OCI-LY3 (cell line): ENCODE results near the gene DSTN.

ENCODE experiments used
- H2AFZ ChIP-seq: fragments of 200-600, 300-600 bp; shearing (Covaris generic); 2 replicates; pipeline ENCODE4 v1.6.0; 2014; ENCODE audit warnings: antibody characterized with exemption, low read depth, low read length
- H3K27ac ChIP-seq: fragments of 200-600, 300-600 bp; sonication (generic); 2 replicates; pipeline ENCODE4 v1.5.1; 2014; ENCODE audit warnings: mild to moderate bottlenecking, low read length, moderate library complexity, mixed read lengths
- H3K27me3 ChIP-seq: fragments of 200-600, 300-600 bp; sonication (generic); 2 replicates; pipeline ENCODE4 v1.6.1; 2014; ENCODE audit warnings: low read depth, low read length, mixed read lengths
- H3K36me3 ChIP-seq: fragments of 200-600, 300-600 bp; sonication (generic); replicated peaks from 2 replicates; pipeline ENCODE3; 2014; ENCODE audit warnings: low read depth, low read length, mixed read lengths
- H3K4me1 ChIP-seq: fragments of 300-600, 200-600 bp; sonication (generic); 2 replicates; pipeline ENCODE4 v1.6.1; 2014; ENCODE audit warnings: low read length, mixed read lengths
- H3K4me2 ChIP-seq: fragments of 200-600, 300-600 bp; sonication (generic); 2 replicates; pipeline ENCODE4 v1.6.1; 2014; ENCODE audit warnings: low read length, mixed read lengths
- H3K4me3 ChIP-seq: fragments of 300-600, 200-600 bp; sonication (generic); 2 replicates; pipeline ENCODE4 v1.5.1; 2014; ENCODE audit warnings: antibody characterized with exemption, mild to moderate bottlenecking, low read length, moderate library complexity
- H3K79me2 ChIP-seq: fragments of 300-600, 200-600 bp; shearing (Covaris generic); 2 replicates; pipeline ENCODE4 v1.6.1; 2014; ENCODE audit warnings: mild to moderate bottlenecking, low read length, mixed read lengths
- H3K9ac ChIP-seq: fragments of 300-600, 200-600 bp; shearing (Covaris generic); 2 replicates; pipeline ENCODE4 v1.6.0; 2014; ENCODE audit warnings: mild to moderate bottlenecking, low read length, moderate library complexity
- H3K9me3 ChIP-seq: fragments of 200-600, 300-600 bp; shearing (Covaris generic); 2 replicates; pipeline ENCODE4 v1.6.1; 2014; ENCODE audit warnings: low read length, mixed read lengths; ENCODE audit not compliant: insufficient read depth
- H4K20me1 ChIP-seq: fragments of 200-600, 300-600 bp; sonication (generic); 2 replicates; pipeline ENCODE4 v1.6.1; 2016; ENCODE audit warnings: low read length, mixed read lengths; ENCODE audit not compliant: insufficient read depth
- CTCF ChIP-seq: fragments of 200-600, 300-600 bp; sonication (generic); IDR thresholded peaks from 2 replicates; pipeline ENCODE4 v1.5.1; 2014; ENCODE audit warnings: antibody characterized with exemption, low read length, low read depth
- EZH2phosphoT487 ChIP-seq: fragments of 200-600 bp; shearing (Covaris generic); IDR thresholded peaks from 2 replicates; pipeline ENCODE4 v1.6.1; 2018; ENCODE audit warnings: antibody characterized with exemption, mixed run types, low read depth

DSTN gene

GRCh38 chr20:17620371-17621228, 50.7 kb downstream of the DSTN start:
- peaks cover 18% of the 10 kb centered on the region for H4K20me1 ChIP-seq
- no peak overlapping the region for H3K4me2 ChIP-seq
- H3K9ac ChIP-seq: no peak overlapping the region
- H3K4me1 ChIP-seq: peaks cover 10% of the 10 kb centered on the region
- H3K27ac ChIP-seq: no peak overlapping the region
- no peak overlapping the region for H2AFZ ChIP-seq
- no peak overlapping the region for H3K4me3 ChIP-seq
- no peaks in the 10 kb centered on the region for H3K79me2 ChIP-seq
- H3K27me3 ChIP-seq: no peaks in the 10 kb centered on the region
- TF ChIP-seq EZH2phosphoT487 (no peak), CTCF (no peak)
- no peaks in the 10 kb centered on the region for H3K36me3 ChIP-seq
- H3K9me3 ChIP-seq: no peaks in the 10 kb centered on the region

GRCh38 chr20:17621229-17621968, 51.5 kb downstream of the DSTN start:
- Histone ChIP-seq H3K9me3 (no peaks in the 10 kb centered on the region), H3K4me2 (no peak overlapping the region), H3K27me3 (no peaks in the 10 kb centered on the region), H2AFZ (no peak overlapping the region), H3K4me3 (no peak overlapping the region), H3K79me2 (no peaks in the 10 kb centered on the region), H3K9ac (no peak overlapping the region), H4K20me1 (peaks cover 17% of the 10 kb centered on the region), H3K4me1 (peaks cover 10% of the 10 kb centered on the region), H3K27ac (no peak overlapping the region), H3K36me3 (no peaks in the 10 kb centered on the region)
- TF ChIP-seq EZH2phosphoT487: no peak
- no peak for TF ChIP-seq CTCF

GRCh38 chr20:17622086-17622850, 52.4 kb downstream of the DSTN start:
- Histone ChIP-seq H3K9ac (no peak overlapping the region), H3K9me3 (no peaks in the 10 kb centered on the region), H3K4me3 (no peak overlapping the region), H3K27ac (no peak overlapping the region), H3K36me3 (no peaks in the 10 kb centered on the region), H3K27me3 (no peaks in the 10 kb centered on the region), H3K4me1 (peaks cover 6% of the 10 kb centered on the region), H4K20me1 (peaks cover 11% of the 10 kb centered on the region), H2AFZ (no peak overlapping the region), H3K79me2 (no peaks in the 10 kb centered on the region), H3K4me2 (no peak overlapping the region)
- TF ChIP-seq EZH2phosphoT487 (no peak), CTCF (no peak)
